ENCODE data around the gene C1orf35.

- TF ChIP-seq CTCF (conservative IDR thresholded peaks at IDR 0.05 in 1 of 2, IDR thresholded peaks at IDR 0.05 in 1 of 2; ENCODE audit: low read depth in 1 of 2, low read length in 2 of 2) = no peak
- TF ChIP-seq EZH2 (IDR thresholded peaks at IDR 0.05; ENCODE audit: low read length, missing control alignments) = no peak
These were observed 18.3 kb downstream of the C1orf35 start for GRCh38 chr1:228084797-228085196.
